Aorta (tissue), 5 donors: ENCODE data around the gene PRRX2. TPM values are rescaled to one million over a fixed set of nuclear protein-coding genes. Genes with fewer than 3 reads are reported as not detected.

Source experiments
- ATAC-seq: fragments of 200-7000 bp; cut with Tn5 transposase; one replicate; pipeline ENCODE4 v1.9.1; 2022; ENCODE audit warnings: moderate library complexity; ENCODE audit not compliant: low FRiP score
- DNase-seq, 2 donors: peaks; one replicate each; pipeline ENCODE4 v3.0.0-alpha.2; 2020
- H3K27ac ChIP-seq, 2 donors: one replicate each; pipeline ENCODE4 v1.5.1; 2013; ENCODE audit warnings: low read length in 2 of 2, mild to moderate bottlenecking in 2 of 2, moderate library complexity in 2 of 2, control low read depth in 1 of 2, inconsistent platforms in 1 of 2, low read depth in 1 of 2
- H3K27me3 ChIP-seq, 2 donors: one replicate each; pipeline ENCODE4 v1.6.1; 2013; ENCODE audit warnings: control low read depth in 1 of 2, low read length in 1 of 2, mild to moderate bottlenecking in 1 of 2, moderate library complexity in 1 of 2; ENCODE audit not compliant: insufficient read depth in 2 of 2, control insufficient read depth in 1 of 2
- H3K36me3 ChIP-seq, 2 donors: one replicate each; pipeline ENCODE4 v1.6.1; 2013; ENCODE audit warnings: control low read depth in 1 of 2, low read length in 1 of 2, mild to moderate bottlenecking in 1 of 2; ENCODE audit not compliant: insufficient read depth in 2 of 2, control insufficient read depth in 1 of 2
- H3K4me1 ChIP-seq, 2 donors: one replicate each; pipeline ENCODE4 v1.6.1; 2013; ENCODE audit warnings: low read length in 2 of 2, control low read depth in 1 of 2, mild to moderate bottlenecking in 1 of 2, moderate library complexity in 1 of 2; ENCODE audit not compliant: insufficient read depth in 2 of 2, control insufficient read depth in 1 of 2
- H3K4me3 ChIP-seq, 2 donors: one replicate each; pipeline ENCODE4 v1.5.1; 2013; ENCODE audit warnings: low read length in 2 of 2, control low read depth in 1 of 2, mild to moderate bottlenecking in 1 of 2
- H3K9me3 ChIP-seq: one replicate; pipeline ENCODE4 v1.6.1; 2013; ENCODE audit warnings: mild to moderate bottlenecking, low read length; ENCODE audit not compliant: control insufficient read depth
- whole genome bisulfite sequencing, 2 donors: extraction: QIAGEN DNeasy Blood & Tissue Kit; methylation state at CpG; one replicate each; pipeline ENCODE4 v1.1.7; 2013; 5-methylcytosine and 5-hydroxymethylcytosine counted together
- intact Hi-C, 2 donors: fragments of 100-400 bp; cut with DNase I; formaldehyde crosslinking; loops; one replicate each; pipeline versions ENCODE4 v1.14.2 to v1.15.0; 2022
- polyA plus RNA-seq, 2 donors: library from polyadenylated mRNA; stranded (reverse); fragments of 200-250 nt; gene quantifications; one replicate each; pipeline ENCODE4 v1.2.3, GENCODE V29; 2013
- total RNA-seq, 2 donors: library from RNA; stranded (reverse); fragmentation: NEBNext Ultra II Directional; extraction: Animal tissue kit (Norgen Biotek cat#: 25700); gene quantifications; one replicate each; pipeline ENCODE4 v1.2.1, GENCODE V29; 2021
- donor health status: healthy with polysubstance abuse.
- donor health status: Bipolar disorder and iron deficiency.
- donor health status: DM: no; HTN: no; CAD: no.
- donor health status: DM: no; HTN: no; CAD: no.
- donor health status: DM: yes; HTN: yes; CAD: no.

The PRRX2 gene
- total and polyA plus RNA-seq, 4 donors, result 27.7 to 68.8 (median 52.2) TPM

- H3K36me3 ChIP-seq, result no peaks in the 10 kb centered on the region
- H3K4me3 ChIP-seq, result no peak overlapping the region
- 48 to 51% methylated on average over 6 of the region's 6 CpGs for WGBS, 2 donors
- intact Hi-C loops, result no loop called here
- no peak overlapping the region for H3K27ac ChIP-seq
- H3K4me1 ChIP-seq, result no peaks in the 10 kb centered on the region
- ATAC-seq (no peak), DNase-seq (no peak)
- no peaks in the 10 kb centered on the region for H3K27me3 ChIP-seq
- no peaks in the 10 kb centered on the region for H3K9me3 ChIP-seq
Observed at GRCh38 chr9:129731477-129732085, 66.1 kb downstream of the PRRX2 start.

GRCh38 chr9:129732100-129732499 lies 66.7 kb downstream of the PRRX2 start:
- no peaks in the 10 kb centered on the region for H3K9me3 ChIP-seq
- intact Hi-C loops, result no loop called here
- WGBS, 2 donors, result 74 to 80% methylated on average over 10 of the region's 10 CpGs

DNA sequence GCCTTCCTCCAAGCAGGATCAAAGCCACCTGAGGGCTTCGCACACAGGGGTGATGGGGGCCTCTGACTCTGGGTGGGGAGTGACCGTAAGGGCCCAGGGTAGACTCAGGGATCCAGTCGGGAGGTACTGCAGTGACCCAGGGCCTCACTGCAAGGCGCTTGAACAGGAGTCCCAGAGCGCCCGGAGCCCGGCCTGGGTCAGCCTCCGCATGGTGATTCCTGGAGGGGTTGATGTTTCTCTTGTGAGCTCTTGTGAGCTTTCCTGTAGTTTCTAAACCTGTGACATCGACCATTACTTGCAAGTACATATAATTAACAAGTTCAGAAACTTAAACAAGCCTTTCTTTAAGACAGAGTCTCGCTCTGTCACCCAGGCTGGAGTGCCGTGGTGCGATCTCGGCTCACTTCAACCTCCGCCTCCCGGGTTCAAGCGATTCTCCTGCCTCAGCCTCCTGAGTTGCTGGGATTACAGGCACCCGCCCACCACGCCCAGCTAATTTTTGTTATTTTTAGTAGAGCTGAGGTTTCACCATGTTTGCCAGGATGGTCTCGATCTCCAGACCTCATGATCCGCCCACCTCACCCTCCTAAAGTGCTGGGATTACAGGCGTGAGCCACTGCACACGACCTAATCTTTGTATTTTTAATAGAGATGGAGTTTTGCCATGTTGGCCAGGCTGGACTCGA lies 67.6 kb downstream of the PRRX2 start:
- no peaks in the 10 kb centered on the region for H3K27me3 ChIP-seq
- no peak overlapping the region for H3K4me3 ChIP-seq
- intact Hi-C loops, result no loop called here

More at GRCh38 chr9:129732100-129732499, 66.7 kb downstream of the PRRX2 start:
- Histone ChIP-seq H3K36me3 (no peaks in the 10 kb centered on the region), H3K27me3 (no peaks in the 10 kb centered on the region), H3K27ac (no peak overlapping the region), H3K4me1 (no peaks in the 10 kb centered on the region), H3K4me3 (no peak overlapping the region)
- no peak for DNase-seq
- ATAC-seq, result no peak

DNA sequence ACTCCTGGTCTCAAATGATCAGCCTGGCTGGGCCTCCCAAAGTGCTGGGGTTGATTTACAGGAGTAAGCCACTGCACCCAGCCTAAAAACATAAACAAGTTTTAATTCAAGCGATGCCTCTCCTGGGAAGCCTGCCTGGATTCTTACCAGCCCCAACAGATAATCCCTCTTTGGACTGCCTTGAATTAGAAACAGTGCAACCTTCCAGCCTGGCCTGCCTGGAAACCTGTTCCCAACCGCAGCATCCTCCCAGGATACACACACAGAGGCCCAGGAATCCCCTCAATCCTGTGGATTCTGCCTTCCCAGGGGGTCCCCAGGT lies 68.1 kb downstream of the PRRX2 start:
- intact Hi-C loops, result no loop called here
- ATAC-seq, result no peak
- no peak for DNase-seq
- Histone ChIP-seq H3K9me3 (no peaks in the 10 kb centered on the region), H3K4me3 (no peak overlapping the region), H3K4me1 (no peaks in the 10 kb centered on the region), H3K27me3 (no peaks in the 10 kb centered on the region), H3K36me3 (no peaks in the 10 kb centered on the region), H3K27ac (no peak overlapping the region)
- WGBS, 2 donors, result 92 to 93% methylated on average over 2 of the region's 2 CpGs

More for the DNA sequence above, 67.6 kb downstream of the PRRX2 start:
- Histone ChIP-seq H3K4me1 (no peaks in the 10 kb centered on the region), H3K9me3 (no peaks in the 10 kb centered on the region), H3K27ac (no peak overlapping the region), H3K36me3 (no peaks in the 10 kb centered on the region)
- ATAC-seq, result no peak
- no peak for DNase-seq
- WGBS, 2 donors, result 88% methylated on average over 23 of the region's 23 CpGs

DNA sequence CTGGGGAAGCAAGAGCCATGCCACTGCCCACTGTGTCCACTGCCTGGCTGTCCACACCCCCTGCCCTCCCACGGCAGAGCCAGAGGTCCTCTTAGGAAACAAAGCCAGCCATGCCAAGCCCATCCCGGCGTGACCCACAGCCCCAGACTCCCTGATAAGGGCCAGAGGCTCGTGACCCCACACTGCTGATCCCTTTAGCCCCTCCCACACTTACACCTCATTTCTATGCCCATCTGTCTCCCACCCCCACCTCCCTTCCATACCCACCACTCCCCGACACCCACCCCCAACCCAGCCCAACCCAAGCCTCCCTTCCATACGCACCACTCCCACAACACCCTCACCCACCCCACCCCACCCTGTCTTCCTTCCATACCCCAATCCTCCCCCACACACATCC lies 70.1 kb downstream of the PRRX2 start:
- no peaks in the 10 kb centered on the region for H3K27me3 ChIP-seq
- no peaks in the 10 kb centered on the region for H3K9me3 ChIP-seq
- no peaks in the 10 kb centered on the region for H3K4me1 ChIP-seq
- WGBS, 2 donors, result 79% methylated on average over 6 of the region's 6 CpGs
- intact Hi-C loops, result loop anchor here in 1 of 2 donors (5.0 kb wide), 1 partner anchor 47 kb away; no protein-coding TSS in a partner anchor
- no peaks in the 10 kb centered on the region for H3K36me3 ChIP-seq
- DNase-seq, result no peak
- no peak overlapping the region for H3K27ac ChIP-seq
- no peak for ATAC-seq
- no peak overlapping the region for H3K4me3 ChIP-seq

GRCh38 chr9:129736334-129736733 lies 70.9 kb downstream of the PRRX2 start:
- H3K27me3 ChIP-seq, result no peaks in the 10 kb centered on the region
- 65 to 70% methylated on average over 20 of the region's 20 CpGs for WGBS, 2 donors
- no peaks in the 10 kb centered on the region for H3K4me1 ChIP-seq
- no peaks in the 10 kb centered on the region for H3K9me3 ChIP-seq
- H3K4me3 ChIP-seq, result no peak overlapping the region
- intact Hi-C loops, result loop anchor here in 1 of 2 donors (5.0 kb wide), 1 partner anchor 46 kb away; no protein-coding TSS in a partner anchor
- DNase-seq (no peak), ATAC-seq (no peak)
- no peak overlapping the region for H3K27ac ChIP-seq
- H3K36me3 ChIP-seq, result no peaks in the 10 kb centered on the region

DNA sequence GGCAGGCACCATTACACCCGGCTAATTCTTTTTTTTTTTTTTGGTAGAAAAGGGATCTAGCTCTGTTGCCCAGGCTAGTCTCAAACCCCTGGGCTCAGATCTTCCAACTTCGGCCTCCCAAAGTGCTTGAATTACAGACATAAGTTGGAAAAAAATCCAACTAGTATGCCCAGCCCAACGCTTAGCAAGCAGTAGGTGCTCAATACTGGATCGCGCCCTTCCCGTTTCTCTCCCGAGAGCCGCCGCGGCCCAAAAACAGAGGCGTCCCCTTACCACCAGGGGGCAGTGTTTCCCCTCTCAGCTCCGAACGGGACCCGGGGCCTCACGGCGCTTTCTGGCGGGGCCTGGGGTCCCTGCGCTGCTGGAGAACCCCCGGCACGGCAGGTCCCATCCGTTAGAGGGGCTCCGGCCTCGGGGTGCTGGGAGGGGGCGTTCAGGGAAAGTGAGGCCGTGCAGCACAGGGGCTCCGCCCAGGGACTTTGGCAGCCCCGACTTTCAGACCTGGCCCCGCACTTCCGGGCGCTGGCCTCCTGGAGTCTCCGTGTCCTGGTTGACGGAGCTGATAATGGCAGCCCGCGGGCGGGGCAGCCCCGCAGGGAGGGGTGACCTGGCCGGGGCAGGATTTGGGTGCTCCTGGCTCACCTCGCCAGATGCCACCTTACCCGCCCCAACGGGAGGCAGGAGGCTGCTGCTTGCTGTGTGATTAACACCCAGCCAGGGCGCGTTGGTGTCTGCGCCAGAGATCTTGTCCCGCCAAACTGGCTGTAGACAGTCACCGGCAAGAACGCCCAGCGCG lies 72.2 kb downstream of the PRRX2 start:
- intact Hi-C loops, result loop anchor here (2.0 to 5.0 kb wide), 2 partner anchors 45 kb away; no protein-coding TSS in a partner anchor

DNA sequence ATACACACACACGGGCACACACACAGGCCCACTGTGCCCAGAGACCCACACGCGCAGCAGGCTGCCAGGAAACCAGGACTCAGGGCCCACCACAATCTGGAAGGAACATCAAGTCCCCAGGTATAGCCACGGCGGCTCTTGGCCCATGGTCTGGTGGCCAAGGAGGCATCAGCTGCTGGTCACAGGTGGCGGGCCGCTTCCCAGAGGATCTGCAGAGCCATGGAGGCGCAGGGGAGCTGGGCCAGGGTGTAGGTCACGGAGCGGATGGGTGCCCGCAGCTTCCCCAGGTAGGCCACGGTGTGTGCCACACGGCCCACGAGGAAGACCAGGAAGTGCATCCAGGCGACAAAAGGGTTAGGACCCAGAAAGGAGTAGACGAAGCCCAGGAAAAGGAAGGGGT lies 74.0 kb downstream of the PRRX2 start:
- H3K36me3 ChIP-seq, result no peaks in the 10 kb centered on the region
- no peak overlapping the region for H3K4me3 ChIP-seq
- H3K4me1 ChIP-seq, result no peaks in the 10 kb centered on the region
- DNase-seq (no peak), ATAC-seq (no peak)
- H3K27ac ChIP-seq, result no peak overlapping the region
- no peaks in the 10 kb centered on the region for H3K27me3 ChIP-seq
- intact Hi-C loops, result loop anchor here (2.0 to 5.0 kb wide), 2 partner anchors 43 kb away; no protein-coding TSS in a partner anchor
- WGBS, 2 donors, result 95 to 97% methylated on average over 16 of the region's 16 CpGs
- no peaks in the 10 kb centered on the region for H3K9me3 ChIP-seq

More for the DNA sequence above, 72.2 kb downstream of the PRRX2 start:
- Histone ChIP-seq H3K27me3 (no peaks in the 10 kb centered on the region), H3K27ac (peak overlapping the region in 1 of 2 donors; percentile 15), H3K9me3 (no peaks in the 10 kb centered on the region), H3K4me3 (peak overlapping the region; percentile 23 to 71), H3K4me1 (no peaks in the 10 kb centered on the region), H3K36me3 (no peaks in the 10 kb centered on the region)
- 2 to 3% methylated on average over 48 of the region's 48 CpGs for WGBS, 2 donors
- peak; percentile 91 to 95 for DNase-seq
- peak; percentile 94 for ATAC-seq
